GM23338 (cell line): ENCODE results near the gene TRPM7.

Source experiments
- CREB1 ChIP-seq: fragments of 250-450 bp; sonication (Bioruptor Pico); IDR thresholded peaks from 2 replicates; pipeline ENCODE4 v1.5.0; 2020; ENCODE audit warnings: low read depth, mild to moderate bottlenecking, moderate library complexity
- CTCF ChIP-seq, 2 experiments: fragments of 200-600 bp in 1 of 2; sonication (generic) in 1 of 2; conservative IDR thresholded peaks; 2 replicates each; pipeline versions ENCODE4 v1.5.1 to v1.6.1; 2016 to 2017; ENCODE audit warnings: antibody characterized with exemption in 2 of 2, low read depth in 2 of 2, mild to moderate bottlenecking in 2 of 2, moderate library complexity in 1 of 2
- EZH2 ChIP-seq: fragments of 200-600 bp; sonication (generic); IDR thresholded peaks from one replicate; pipeline ENCODE4 v1.8.0; 2017; ENCODE audit warnings: antibody characterized with exemption, mild to moderate bottlenecking, low read depth; ENCODE audit not compliant: unreplicated experiment
- EZH2phosphoT487 ChIP-seq: fragments of 200-600 bp; sonication (generic); IDR thresholded peaks from one replicate; pipeline ENCODE4 v1.8.1; 2018; ENCODE audit warnings: antibody characterized with exemption; ENCODE audit not compliant: unreplicated experiment
- JUNB ChIP-seq: IDR thresholded peaks from one replicate; pipeline ENCODE4 v1.6.1; 2016; ENCODE audit warnings: antibody characterized with exemption; ENCODE audit not compliant: unreplicated experiment
- NANOG ChIP-seq: IDR thresholded peaks from 2 replicates; pipeline ENCODE4 v1.6.1; 2016; ENCODE audit warnings: antibody characterized with exemption, borderline replicate concordance
- POLR2AphosphoS5 ChIP-seq: IDR thresholded peaks from 2 replicates; pipeline ENCODE4 v1.6.1; 2016; ENCODE audit warnings: antibody characterized with exemption, low read depth
- REST ChIP-seq: IDR thresholded peaks from one replicate; pipeline ENCODE4 v1.6.1; 2018; ENCODE audit warnings: antibody characterized with exemption; ENCODE audit not compliant: unreplicated experiment
- STAT1 ChIP-seq: IDR thresholded peaks from one replicate; pipeline ENCODE4 v1.6.1; 2016; ENCODE audit warnings: antibody characterized with exemption; ENCODE audit not compliant: unreplicated experiment
- ZNF114 ChIP-seq: fragments of 250-450 bp; sonication (Bioruptor Pico); IDR thresholded peaks from 2 replicates; pipeline ENCODE4 v1.5.0; 2020; ENCODE audit warnings: mild to moderate bottlenecking, moderate library complexity
- ZNF331 ChIP-seq: fragments of 250-450 bp; sonication (Bioruptor Pico); IDR thresholded peaks from 2 replicates; pipeline ENCODE4 v1.5.0; 2020; ENCODE audit warnings: low read depth, mild to moderate bottlenecking, moderate library complexity
- ZNF462 ChIP-seq: fragments of 250-450 bp; sonication (Bioruptor Pico); IDR thresholded peaks from 2 replicates; pipeline ENCODE4 v1.5.0; 2020; ENCODE audit warnings: mild to moderate bottlenecking, moderate library complexity

GRCh38 chr15:50653156-50653743, 33.3 kb downstream of the TRPM7 start:
- no peak for TF ChIP-seq EZH2
- TF ChIP-seq POLR2AphosphoS5, result no peak
- no peak for TF ChIP-seq JUNB
- no peak for TF ChIP-seq CTCF (conservative IDR thresholded peaks at IDR 0.05; ENCODE audit: low read depth in 2 of 2)
- TF ChIP-seq CREB1 (CRISPR knock-in tag), result no peak
- TF ChIP-seq EZH2phosphoT487, result no peak
- no peak for TF ChIP-seq REST
- TF ChIP-seq ZNF331 (CRISPR knock-in tag), result no peak
- no peak for TF ChIP-seq STAT1
- no peak for TF ChIP-seq ZNF462 (CRISPR knock-in tag)
- no peak for TF ChIP-seq NANOG
- no peak for TF ChIP-seq ZNF114
